Measurements from ENCODE around the gene PPP2R1A. TPM values are rescaled to one million over a fixed set of nuclear protein-coding genes. Genes with fewer than 3 reads are reported as not detected.

Gene PPP2R1A
- total and polyA plus RNA-seq, 2 of the 13 experiments (the other 11 are each of a cell fraction or from before 2014, with no cell fraction given), result 86.7 to 130 TPM

- TF ChIP-seq SOX13 (IDR thresholded peaks at IDR 0.05), result no peak
- 0 out of 4 replicates have a peak, but pooled peaks of 1 of the 2 experiments have one; percentile 42 for TF ChIP-seq SOX13 (CRISPR knock-in tag; conservative IDR thresholded peaks at IDR 0.05 in 1 of 2, IDR thresholded peaks at IDR 0.05 in 1 of 2)
- TF ChIP-seq ZNF326 (CRISPR knock-in tag; IDR thresholded peaks at IDR 0.05; ENCODE audit: borderline replicate concordance), result no peak
- peak; percentile 63; the same call in 1 of the 2 replicates for TF ChIP-seq ARNTL (CRISPR knock-in tag; IDR thresholded peaks at IDR 0.05)
- no peak for TF ChIP-seq NR2F2 (IDR thresholded peaks at IDR 0.05; ENCODE audit: borderline replicate concordance, low read depth)
- TF ChIP-seq SP4 (CRISPR knock-in tag; IDR thresholded peaks at IDR 0.05), result peak; percentile 95
- TF ChIP-seq, protein P1, sequence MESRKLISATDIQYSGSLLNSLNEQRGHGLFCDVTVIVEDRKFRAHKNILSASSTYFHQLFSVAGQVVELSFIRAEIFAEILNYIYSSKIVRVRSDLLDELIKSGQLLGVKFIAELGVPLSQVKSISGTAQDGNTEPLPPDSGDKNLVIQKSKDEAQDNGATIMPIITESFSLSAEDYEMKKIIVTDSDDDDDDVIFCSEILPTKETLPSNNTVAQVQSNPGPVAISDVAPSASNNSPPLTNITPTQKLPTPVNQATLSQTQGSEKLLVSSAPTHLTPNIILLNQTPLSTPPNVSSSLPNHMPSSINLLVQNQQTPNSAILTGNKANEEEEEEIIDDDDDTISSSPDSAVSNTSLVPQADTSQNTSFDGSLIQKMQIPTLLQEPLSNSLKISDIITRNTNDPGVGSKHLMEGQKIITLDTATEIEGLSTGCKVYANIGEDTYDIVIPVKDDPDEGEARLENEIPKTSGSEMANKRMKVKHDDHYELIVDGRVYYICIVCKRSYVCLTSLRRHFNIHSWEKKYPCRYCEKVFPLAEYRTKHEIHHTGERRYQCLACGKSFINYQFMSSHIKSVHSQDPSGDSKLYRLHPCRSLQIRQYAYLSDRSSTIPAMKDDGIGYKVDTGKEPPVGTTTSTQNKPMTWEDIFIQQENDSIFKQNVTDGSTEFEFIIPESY (CRISPR knock-in tag; IDR thresholded peaks at IDR 0.05), result no peak; the same call in 1 of the 2 replicates
- peak; percentile 29; the same call in 1 of the 2 replicates for TF ChIP-seq ZNF558 (CRISPR knock-in tag; IDR thresholded peaks at IDR 0.05; ENCODE audit: borderline replicate concordance)
- TF ChIP-seq MAX (IDR thresholded peaks at IDR 0.05), result peak; percentile 80
- no peak for TF ChIP-seq ZBTB42 (CRISPR knock-in tag; IDR thresholded peaks at IDR 0.05)
- peak; percentile 44 for TF ChIP-seq AGO1 (IDR thresholded peaks at IDR 0.05; ENCODE audit: low read depth, low read length, poor library complexity, severe bottlenecking)
- TF ChIP-seq, protein P2, sequence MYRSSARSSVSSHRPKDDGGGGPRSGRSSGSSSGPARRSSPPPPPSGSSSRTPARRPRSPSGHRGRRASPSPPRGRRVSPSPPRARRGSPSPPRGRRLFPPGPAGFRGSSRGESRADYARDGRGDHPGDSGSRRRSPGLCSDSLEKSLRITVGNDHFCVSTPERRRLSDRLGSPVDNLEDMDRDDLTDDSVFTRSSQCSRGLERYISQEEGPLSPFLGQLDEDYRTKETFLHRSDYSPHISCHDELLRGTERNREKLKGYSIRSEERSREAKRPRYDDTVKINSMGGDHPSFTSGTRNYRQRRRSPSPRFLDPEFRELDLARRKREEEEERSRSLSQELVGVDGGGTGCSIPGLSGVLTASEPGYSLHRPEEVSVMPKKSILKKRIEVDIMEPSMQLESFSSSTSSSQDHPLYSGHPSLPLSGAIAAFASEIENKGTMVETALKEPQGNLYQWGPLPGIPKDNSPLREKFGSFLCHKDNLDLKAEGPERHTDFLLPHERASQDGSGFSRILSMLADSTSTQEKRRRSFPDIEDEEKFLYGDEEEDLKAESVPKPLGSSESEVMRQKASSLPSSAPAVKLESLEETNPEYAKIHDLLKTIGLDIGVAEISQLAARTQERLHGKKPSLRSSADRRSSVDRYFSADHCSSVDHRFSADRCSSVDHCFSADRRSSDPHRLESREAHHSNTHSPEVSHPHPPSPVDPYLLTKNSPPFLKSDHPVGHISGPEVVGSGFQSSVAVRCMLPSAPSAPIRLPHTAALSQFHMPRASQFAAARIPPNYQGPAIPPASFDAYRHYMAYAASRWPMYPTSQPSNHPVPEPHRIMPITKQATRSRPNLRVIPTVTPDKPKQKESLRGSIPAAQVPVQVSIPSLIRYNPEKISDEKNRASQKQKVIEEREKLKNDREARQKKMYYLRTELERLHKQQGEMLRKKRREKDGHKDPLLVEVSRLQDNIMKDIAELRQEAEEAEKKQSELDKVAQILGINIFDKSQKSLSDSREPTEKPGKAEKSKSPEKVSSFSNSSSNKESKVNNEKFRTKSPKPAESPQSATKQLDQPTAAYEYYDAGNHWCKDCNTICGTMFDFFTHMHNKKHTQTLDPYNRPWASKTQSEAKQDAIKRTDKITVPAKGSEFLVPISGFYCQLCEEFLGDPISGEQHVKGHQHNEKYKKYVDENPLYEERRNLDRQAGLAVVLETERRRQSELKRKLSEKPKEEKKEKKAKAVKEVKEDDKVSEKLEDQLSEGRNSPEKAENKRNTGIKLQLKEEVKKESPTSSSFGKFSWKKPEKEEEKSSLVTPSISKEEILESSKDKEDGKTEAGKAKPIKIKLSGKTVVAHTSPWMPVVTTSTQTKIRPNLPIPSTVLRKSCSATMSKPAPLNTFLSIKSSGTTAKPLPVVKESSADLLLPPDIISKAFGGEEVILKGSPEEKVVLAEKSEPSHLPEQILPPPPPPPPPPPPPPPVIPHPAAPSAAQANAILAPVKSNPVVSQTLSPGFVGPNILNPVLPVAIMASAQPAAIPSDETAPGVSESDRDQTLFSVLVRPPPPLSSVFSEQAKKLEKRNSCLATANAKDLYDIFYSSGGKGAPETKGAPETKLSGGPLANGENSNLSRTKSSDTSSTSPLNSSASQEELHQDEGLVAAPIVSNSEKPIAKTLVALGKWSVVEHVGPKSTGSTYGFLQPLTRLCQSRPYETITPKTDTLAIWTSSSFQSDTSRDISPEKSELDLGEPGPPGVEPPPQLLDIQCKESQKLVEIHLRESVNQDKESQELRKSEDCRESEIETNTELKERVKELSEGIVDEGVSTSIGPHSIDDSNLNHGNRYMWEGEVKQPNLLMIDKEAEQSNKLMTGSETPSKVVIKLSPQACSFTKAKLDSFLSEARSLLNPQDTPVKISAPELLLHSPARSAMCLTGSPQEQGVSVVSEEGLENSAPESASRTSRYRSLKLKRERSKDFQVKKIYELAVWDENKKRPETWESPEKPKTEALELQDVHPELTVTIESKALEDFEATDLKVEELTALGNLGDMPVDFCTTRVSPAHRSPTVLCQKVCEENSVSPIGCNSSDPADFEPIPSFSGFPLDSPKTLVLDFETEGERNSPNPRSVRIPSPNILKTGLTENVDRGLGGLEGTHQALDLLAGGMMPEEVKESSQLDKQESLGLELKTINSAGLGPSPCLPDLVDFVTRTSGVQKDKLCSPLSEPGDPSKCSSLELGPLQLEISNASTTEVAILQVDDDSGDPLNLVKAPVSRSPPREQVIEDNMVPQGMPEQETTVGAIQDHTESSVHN (CRISPR knock-in tag; IDR thresholded peaks at IDR 0.05), result no peak
- TF ChIP-seq ZNF275 (CRISPR knock-in tag; IDR thresholded peaks at IDR 0.05; ENCODE audit: borderline replicate concordance), result no peak
Observed at GRCh38 chr19:52269338-52270261, 79.7 kb downstream of the PPP2R1A start, which contains the start of gene ZNF766 (continued).

Measured in HepG2 (cell line).